C4-2B (cell line): ENCODE results near the gene NLRP13.

ENCODE experiments used
- ZFX ChIP-seq: fragments of 450-650 bp; IDR thresholded peaks from 2 replicates; pipeline ENCODE4 v1.6.1; 2017
- TF ChIP-seq, protein P1 (sequence below): fragments of 450-650 bp; conservative IDR thresholded peaks from 2 replicates; pipeline ENCODE4 v1.5.1; 2017; ENCODE audit warnings: mild to moderate bottlenecking

DNA sequence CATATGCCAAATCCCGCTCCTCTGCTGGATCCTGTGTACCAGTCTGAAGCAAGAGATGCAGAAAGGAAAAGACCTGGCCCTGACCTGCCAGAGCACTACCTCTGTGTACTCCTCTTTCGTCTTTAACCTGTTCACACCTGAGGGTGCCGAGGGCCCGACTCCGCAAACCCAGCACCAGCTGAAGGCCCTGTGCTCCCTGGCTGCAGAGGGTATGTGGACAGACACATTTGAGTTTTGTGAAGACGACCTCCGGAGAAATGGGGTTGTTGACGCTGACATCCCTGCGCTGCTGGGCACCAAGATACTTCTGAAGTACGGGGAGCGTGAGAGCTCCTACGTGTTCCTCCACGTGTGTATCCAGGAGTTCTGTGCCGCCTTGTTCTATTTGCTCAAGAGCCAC is 73.7 kb downstream of the NLRP13 start:
- TF ChIP-seq, protein P1, sequence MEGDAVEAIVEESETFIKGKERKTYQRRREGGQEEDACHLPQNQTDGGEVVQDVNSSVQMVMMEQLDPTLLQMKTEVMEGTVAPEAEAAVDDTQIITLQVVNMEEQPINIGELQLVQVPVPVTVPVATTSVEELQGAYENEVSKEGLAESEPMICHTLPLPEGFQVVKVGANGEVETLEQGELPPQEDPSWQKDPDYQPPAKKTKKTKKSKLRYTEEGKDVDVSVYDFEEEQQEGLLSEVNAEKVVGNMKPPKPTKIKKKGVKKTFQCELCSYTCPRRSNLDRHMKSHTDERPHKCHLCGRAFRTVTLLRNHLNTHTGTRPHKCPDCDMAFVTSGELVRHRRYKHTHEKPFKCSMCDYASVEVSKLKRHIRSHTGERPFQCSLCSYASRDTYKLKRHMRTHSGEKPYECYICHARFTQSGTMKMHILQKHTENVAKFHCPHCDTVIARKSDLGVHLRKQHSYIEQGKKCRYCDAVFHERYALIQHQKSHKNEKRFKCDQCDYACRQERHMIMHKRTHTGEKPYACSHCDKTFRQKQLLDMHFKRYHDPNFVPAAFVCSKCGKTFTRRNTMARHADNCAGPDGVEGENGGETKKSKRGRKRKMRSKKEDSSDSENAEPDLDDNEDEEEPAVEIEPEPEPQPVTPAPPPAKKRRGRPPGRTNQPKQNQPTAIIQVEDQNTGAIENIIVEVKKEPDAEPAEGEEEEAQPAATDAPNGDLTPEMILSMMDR, result no peak
- TF ChIP-seq ZFX, result no peak
